Stromal cell of bone marrow (primary cell): ENCODE measurements around the gene CCDC15.
A peak's percentile ranks its signal among the peaks of the same experiment; 100 is the strongest.
"Not testable (repeated sequence)": the region's sequence is repeated elsewhere in the genome, so short reads cannot be mapped to it uniquely, and the experiment has no call there.

Source experiments
- DNase-seq: peaks from one replicate; pipeline ENCODE4 v3.0.0-alpha.2; 2012; ENCODE audit warnings: low read depth

CCDC15 gene

DNA sequence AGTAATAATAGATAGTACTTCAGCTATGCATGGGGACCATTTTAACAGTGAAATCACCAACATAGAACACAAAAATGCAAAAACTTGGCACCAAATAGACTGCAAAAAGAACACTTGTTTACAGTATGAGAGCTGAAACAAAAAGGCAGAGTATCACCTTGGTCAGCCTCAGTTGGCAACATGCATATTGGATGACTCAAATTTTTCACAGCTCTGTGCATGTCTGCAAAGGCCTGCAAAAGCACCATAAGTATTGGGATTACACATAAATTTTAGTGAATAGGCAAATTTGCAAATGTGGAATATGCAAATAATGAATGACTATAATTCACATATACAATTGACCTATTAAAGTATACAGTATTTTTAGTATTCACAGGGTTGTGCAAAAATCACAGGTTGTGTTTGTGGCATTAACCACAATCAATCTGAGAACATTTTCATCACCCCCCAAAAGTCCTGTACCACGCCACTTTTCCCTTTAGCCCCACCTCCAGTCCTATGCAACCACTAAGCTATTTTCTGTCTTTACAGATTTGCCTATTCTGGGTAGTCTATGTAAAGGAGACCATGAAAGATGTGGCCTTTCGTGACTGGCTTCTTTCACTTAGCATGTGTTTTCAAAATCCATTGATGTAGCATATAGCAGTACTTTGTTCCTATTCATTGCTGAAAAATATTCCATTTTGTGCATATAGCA, 47.2 kb downstream of the CCDC15 start:
- DNase-seq, result no peak

GRCh38 chr11:125001849-125002248, 47.8 kb downstream of the CCDC15 start:
- no peak for DNase-seq

DNA sequence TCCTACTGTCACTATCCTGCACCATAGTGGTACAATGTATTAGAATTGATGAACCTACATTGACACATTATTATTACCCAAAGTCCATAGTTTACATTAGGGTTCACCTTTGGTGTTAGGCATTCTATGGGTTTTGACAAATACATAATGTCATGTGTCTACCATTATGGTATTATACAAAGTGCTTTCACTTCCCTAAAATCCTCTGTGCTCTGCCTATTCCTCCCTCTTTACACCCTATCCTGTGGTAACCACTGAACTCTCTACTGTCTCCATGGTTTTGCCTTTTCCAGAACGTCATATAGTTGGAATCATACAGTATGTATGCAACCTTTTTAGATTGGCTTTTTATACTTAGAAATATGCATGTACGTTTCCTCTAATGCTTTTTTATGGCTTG, 51.5 kb downstream of the CCDC15 start:
- DNase-seq, result no peak

GRCh38 chr11:125016413-125016812, 62.4 kb downstream of the CCDC15 start:
- no peak for DNase-seq

GRCh38 chr11:125020342-125020741, 66.3 kb downstream of the CCDC15 start:
- DNase-seq, result no peak

GRCh38 chr11:125022551-125022950, 68.5 kb downstream of the CCDC15 start:
- DNase-seq, result peak; percentile 15

GRCh38 chr11:125025968-125026367, 72.0 kb downstream of the CCDC15 start:
- no peak for DNase-seq

DNA sequence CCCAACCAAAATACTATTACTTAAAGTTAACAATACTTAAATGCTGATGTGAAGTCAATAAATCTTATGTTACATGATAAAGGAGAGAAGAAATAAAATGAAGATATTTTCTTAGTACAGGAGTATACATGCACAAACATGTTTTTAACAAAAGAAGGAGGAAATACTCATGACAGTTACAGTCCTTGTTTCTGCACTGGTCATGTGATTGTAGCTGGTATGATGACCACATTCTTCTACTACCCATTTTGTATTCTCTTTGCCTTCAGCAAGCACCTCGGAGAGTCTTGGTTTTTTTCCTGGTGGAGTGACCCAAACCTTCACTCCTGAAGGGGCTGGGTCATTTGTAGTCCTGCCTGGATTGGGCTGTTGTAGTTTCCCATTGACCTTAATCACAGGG, 75.4 kb downstream of the CCDC15 start:
- not testable (repeated sequence) for DNase-seq

- DNase-seq, result peak; percentile 81
Observed at GRCh38 chr11:125036933-125037332, 82.9 kb downstream of the CCDC15 start.

- no peak for DNase-seq
Observed at GRCh38 chr11:125049164-125049792, 95.3 kb downstream of the CCDC15 start.

- DNase-seq, result no peak
Observed at GRCh38 chr11:125052047-125052446, 98.0 kb downstream of the CCDC15 start.

DNA sequence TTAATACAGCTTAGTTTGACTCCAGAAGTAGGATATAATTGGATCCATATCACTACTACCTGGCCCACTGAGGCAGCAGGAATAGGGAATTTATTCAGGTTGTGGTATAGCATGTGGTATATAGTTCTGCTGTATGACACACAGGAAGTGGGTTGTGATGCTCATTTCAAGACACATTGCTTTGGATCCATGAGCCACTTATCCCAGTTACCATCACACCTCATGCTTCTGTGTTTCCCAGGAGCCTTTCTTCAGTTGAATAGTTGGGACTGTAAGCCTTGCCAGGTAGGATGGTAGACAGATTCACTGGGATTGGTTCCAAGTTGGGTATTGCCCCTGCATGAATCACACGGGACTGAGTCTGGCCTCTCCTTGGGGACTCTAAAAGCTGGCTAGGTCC, 99.2 kb downstream of the CCDC15 start:
- no peak for DNase-seq

DNA sequence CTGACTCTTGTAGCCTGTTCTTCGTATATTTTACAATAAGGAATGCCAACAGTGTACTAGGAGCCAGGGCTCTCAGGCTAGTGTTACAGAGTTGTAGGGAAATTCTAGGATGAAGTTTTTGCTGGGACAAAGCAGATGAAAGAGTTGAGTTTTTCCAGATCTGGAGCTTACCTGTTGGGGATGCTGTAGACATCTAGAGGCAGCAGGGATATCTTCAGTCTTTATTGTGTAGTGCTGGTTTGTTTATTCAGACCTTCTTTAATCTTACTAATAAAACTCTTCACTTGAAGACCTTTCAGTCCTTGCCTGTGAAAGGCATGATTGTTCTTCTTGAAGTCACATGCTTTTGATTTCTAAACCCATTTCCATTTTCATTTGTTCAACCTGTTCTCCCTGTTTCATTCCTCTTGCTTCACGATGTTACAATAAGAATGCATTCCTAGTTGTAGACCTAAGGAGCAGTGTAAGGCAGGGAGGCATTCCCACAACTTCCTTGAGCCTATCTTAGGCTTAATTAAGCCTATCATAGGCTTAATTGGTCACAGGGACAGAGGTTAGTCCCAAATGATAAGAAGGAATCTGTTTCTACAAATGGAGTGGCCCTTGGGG, 101.2 kb downstream of the CCDC15 start:
- no peak for DNase-seq

DNA sequence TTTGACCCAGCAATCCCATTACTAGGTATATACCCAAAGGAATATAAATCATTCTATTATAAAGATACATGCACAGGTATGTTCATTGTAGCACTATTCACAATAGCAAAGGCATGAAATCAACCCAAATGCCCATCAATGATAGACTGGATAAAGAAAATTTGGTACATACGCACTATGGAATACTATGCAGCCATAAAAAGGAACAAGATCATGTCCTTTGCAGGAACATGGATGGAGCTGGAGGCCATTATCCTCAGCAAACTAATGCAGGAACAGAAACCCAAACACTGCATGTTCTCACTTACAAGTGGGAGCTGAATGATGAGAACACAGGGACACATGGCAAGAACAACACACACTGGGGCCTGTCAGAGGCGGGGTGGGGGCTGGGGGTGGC, 102.1 kb downstream of the CCDC15 start:
- DNase-seq, result not testable (repeated sequence)

DNA sequence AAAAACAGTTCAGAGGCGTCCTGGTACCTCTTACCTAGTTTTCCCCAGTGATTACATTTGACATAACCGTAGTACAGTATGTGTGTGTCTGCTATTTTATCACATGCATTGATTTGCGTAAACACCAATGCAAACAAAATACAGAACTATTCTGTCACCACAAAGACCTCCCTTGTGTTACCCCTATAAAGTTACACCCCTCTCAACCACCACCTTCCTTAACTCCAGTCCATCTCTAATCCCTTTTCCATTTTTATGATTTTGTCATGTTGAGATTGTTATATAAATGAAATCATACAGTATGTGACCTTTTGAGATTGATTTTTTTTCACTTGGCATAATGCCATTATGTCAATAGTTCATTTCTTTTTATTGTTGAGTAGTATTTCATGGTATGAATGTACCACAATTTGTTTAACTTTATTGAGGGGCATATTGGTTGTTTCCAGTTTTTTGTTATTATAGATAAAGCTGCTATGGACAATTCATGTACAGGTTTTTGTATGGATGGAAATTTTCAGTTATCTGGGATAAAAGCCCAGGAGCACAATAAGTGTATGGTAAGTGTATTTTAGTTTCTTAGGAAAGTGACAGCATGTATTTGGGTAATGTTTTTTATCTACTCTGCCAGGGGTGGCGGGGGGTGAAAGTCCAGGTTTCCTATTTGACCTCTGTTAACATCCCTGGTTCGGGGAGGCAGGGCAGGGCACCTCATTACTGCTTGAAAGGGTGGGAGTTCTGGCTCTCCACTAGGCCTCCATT, 103.1 kb downstream of the CCDC15 start:
- DNase-seq, result no peak

DNA sequence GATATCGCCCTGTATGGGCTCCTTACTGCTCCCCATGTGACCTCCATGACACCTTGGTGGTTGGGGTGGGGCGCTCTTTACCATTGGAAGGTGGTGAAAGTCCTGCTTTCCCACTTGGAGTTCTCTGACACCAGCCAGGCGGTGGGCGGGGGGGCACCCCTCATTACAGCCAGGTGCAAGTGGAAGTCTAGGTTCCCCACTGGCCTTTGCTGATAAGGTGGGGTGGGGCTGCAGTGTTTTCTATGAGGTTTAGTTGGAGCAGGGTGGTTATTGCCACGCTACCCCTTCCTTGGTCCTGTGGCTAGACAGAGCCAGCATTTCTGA, 103.7 kb downstream of the CCDC15 start:
- DNase-seq, result no peak

GRCh38 chr11:125061281-125061680, 107.3 kb downstream of the CCDC15 start:
- no peak for DNase-seq

GRCh38 chr11:125062218-125062930, 108.4 kb downstream of the CCDC15 start:
- no peak for DNase-seq

DNA sequence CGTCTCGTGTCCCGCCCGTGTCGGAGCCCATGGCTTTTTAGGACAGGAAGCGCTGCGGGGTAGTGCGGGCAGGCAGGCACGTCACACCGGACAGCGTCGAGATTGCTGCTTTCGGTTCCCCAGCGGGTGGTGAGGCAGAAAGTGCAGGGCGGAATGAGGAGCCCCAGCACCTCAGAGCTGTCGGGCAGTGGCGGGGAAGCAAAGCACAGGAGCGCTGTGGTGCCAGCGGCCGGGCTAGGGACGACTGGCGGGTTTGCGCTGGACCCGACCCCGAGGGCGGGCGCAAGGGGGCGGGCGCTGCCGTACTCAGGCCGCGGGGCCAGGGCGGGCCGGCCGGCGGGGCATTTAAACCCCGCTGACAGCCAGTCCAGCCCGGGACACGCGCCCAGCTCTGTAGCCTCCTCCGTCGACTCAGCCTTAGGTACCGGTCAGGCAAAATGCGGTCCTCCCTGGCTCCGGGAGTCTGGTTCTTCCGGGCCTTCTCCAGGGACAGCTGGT, 109.0 kb downstream of the CCDC15 start, which contains the start of gene SLC37A2:
Gene SLC37A2, plus strand, starts transcription at position 375 of the 498 bp plus-strand sequence. Its CDS starts 63 bp downstream, at position 438.
- no peak for DNase-seq

- DNase-seq, result no peak
Observed at GRCh38 chr11:125063429-125064043, 109.5 kb downstream of the CCDC15 start.

DNA sequence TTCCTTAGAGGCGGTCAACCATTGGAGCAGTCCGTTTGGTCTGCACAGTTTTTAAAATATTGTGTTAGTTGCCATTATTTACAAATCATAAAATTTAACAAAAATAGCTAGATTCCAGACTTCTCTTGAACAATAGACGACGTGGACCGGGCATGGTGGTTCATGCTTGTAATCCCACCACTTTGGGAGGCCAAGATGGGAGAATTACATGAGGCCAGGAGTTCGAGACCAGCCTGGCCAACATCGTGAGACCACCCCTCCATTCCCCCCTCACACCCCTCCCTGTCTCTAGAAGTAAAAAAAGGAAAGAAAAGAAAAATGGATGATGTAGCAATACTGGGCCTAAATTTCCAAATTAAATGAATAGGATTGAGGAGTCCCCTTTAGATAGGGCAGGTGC, 110.1 kb downstream of the CCDC15 start:
- no peak for DNase-seq
